Stimulated activated CD8-positive, alpha-beta memory T cell treated with anti-CD3 and anti-CD28 coated beads, Interleukin-4, amount 100 ng/mL, for 48 hours (primary cell): ENCODE measurements around the gene GLYATL2.

Source experiments
- DNase-seq: peaks from one replicate; pipeline ENCODE4 v3.0.0-alpha.2; 2020

Gene GLYATL2

GRCh38 chr11:58844361-58845005 lies at the start of gene GLYATL2:
TSS of gene GLYATL2 (minus strand) at chr11:58844704. CDS start at chr11:58839612, 5,092 bp downstream.
- DNase-seq = no peak

- no peak for DNase-seq
These were observed 49.4 kb upstream of the GLYATL2 start for GRCh38 chr11:58893899-58894298.

- DNase-seq = no peak
These were observed 44.1 kb upstream of the GLYATL2 start for GRCh38 chr11:58888579-58888978.

- no peak for DNase-seq
These were observed 42.9 kb upstream of the GLYATL2 start for GRCh38 chr11:58887452-58887851.

- no peak for DNase-seq
These were observed 36.1 kb upstream of the GLYATL2 start for GRCh38 chr11:58880625-58881024.

- no peak for DNase-seq
These were observed 35.7 kb upstream of the GLYATL2 start for GRCh38 chr11:58880166-58880565.

- DNase-seq = no peak
These were observed 23.1 kb upstream of the GLYATL2 start for GRCh38 chr11:58867556-58867955.

GRCh38 chr11:58866788-58867187 lies 22.3 kb upstream of the GLYATL2 start:
- no peak for DNase-seq

- DNase-seq = no peak
These were observed 19.8 kb upstream of the GLYATL2 start for GRCh38 chr11:58864335-58864734.

- no peak for DNase-seq
These were observed 19.2 kb upstream of the GLYATL2 start for GRCh38 chr11:58863697-58864096.

- DNase-seq = no peak
These were observed 17.0 kb upstream of the GLYATL2 start for GRCh38 chr11:58861533-58861932.

GRCh38 chr11:58856806-58857205 lies 12.3 kb upstream of the GLYATL2 start:
- no peak for DNase-seq

GRCh38 chr11:58845386-58845785 lies 882 bp upstream of the GLYATL2 start:
- no peak for DNase-seq

- DNase-seq = no peak
These were observed 6.7 kb downstream of the GLYATL2 start for GRCh38 chr11:58837707-58838388.

- DNase-seq = no peak
These were observed 12.4 kb downstream of the GLYATL2 start for GRCh38 chr11:58832056-58832645.

GRCh38 chr11:58830673-58831301 lies 13.7 kb downstream of the GLYATL2 start:
- DNase-seq = no peak

- DNase-seq = no peak
These were observed 14.7 kb downstream of the GLYATL2 start for GRCh38 chr11:58829786-58830185.

GRCh38 chr11:58813693-58814092 lies 30.8 kb downstream of the GLYATL2 start:
- no peak for DNase-seq

- DNase-seq = no peak
These were observed 33.0 kb downstream of the GLYATL2 start for GRCh38 chr11:58811499-58811898.

GRCh38 chr11:58807343-58807742 lies 37.2 kb downstream of the GLYATL2 start:
- DNase-seq = no peak

- no peak for DNase-seq
These were observed 39.4 kb downstream of the GLYATL2 start for GRCh38 chr11:58805065-58805464.

- no peak for DNase-seq
These were observed 42.4 kb downstream of the GLYATL2 start for GRCh38 chr11:58801974-58802545.

- no peak for DNase-seq
These were observed 43.2 kb downstream of the GLYATL2 start for GRCh38 chr11:58801302-58801701.
